HepG2 (cell line): ENCODE measurements around the gene CCDC3. TPM values are rescaled to one million over a fixed set of nuclear protein-coding genes. Genes with fewer than 3 reads are reported as not detected.

ENCODE experiments used
- ATAC-seq: fragments of 200-7000 bp; cut with Tn5 transposase; 3 replicates; pipeline ENCODE4 v1.9.1; 2020; ENCODE audit warnings: mild to moderate bottlenecking, moderate library complexity
- BruUV-seq: library from RNA; stranded (reverse); fragments of 400-500 nt; replicated peaks from 2 replicates; lab custom pipeline; 2021; lab: Mats Ljungman, UMichigan
- CTCF ChIA-PET: fragments of 300-600 bp; formaldehyde crosslinking; extraction: SDS; loops from one replicate; lab custom pipeline; 2021; ENCODE audit warnings: low total read pairs, inconsistent platforms, low intra/inter-chr PET ratio; lab: Yijun Ruan, JAX
- POLR2A ChIA-PET: fragments of 350-600 bp; sonication (Branson Sonifier 250); formaldehyde crosslinking; loops from one replicate; lab custom pipeline; 2020; ENCODE audit warnings: antibody characterized with exemption, inconsistent platforms; lab: Yijun Ruan, JAX
- DNase-seq: peaks from one replicate; pipeline ENCODE4 v3.0.0-alpha.2; 2015; ENCODE audit warnings: low spot score
- FAIRE-seq: peaks from 3 replicates; lab custom pipeline; 2011; peaks lifted over from hg19 to GRCh38; lab: Jason Lieb, UNC
- H2AFZ ChIP-seq: one replicate; pipeline ENCODE4 v1.6.1; 2011; ENCODE audit warnings: low read length, inconsistent platforms
- H3K27ac ChIP-seq: fragments of 300-600 bp; 3 replicates; pipeline ENCODE4 v1.8.0; 2011; ENCODE audit warnings: mixed run types, mild to moderate bottlenecking, mixed read lengths, low read length, inconsistent platforms; ENCODE audit not compliant: insufficient read depth; ENCODE audit errors: extremely low read length
- H3K27me3 ChIP-seq, 2 experiments: fragments of 200-600 bp in 1 of 2; 2 replicates in 1 of 2; 3 replicates in 1 of 2; pipeline versions ENCODE4 v1.6.0 to v1.8.0; 2011; ENCODE audit warnings: low read length in 2 of 2, mild to moderate bottlenecking in 2 of 2, moderate library complexity in 2 of 2, inconsistent platforms in 1 of 2; ENCODE audit not compliant: insufficient read depth in 2 of 2, control insufficient read depth in 1 of 2
- H3K36me3 ChIP-seq, 2 experiments: fragments of 200-600 bp in 1 of 2; replicated peaks in 1 of 2; 2 replicates in 1 of 2; 3 replicates in 1 of 2; pipeline versions ENCODE4 v1.5.1 to v1.8.0; 2011; ENCODE audit warnings: low read length in 2 of 2, inconsistent platforms in 1 of 2; ENCODE audit not compliant: insufficient read depth in 2 of 2, control insufficient read depth in 1 of 2
- H3K4me1 ChIP-seq: 2 replicates; pipeline ENCODE4 v1.5.1; 2012; ENCODE audit warnings: low read length, inconsistent platforms; ENCODE audit not compliant: insufficient read depth
- H3K4me2 ChIP-seq: 2 replicates; pipeline ENCODE4 v1.6.0; 2011; ENCODE audit warnings: low read depth, low read length, inconsistent platforms
- H3K4me3 ChIP-seq, 3 experiments: fragments of 200-600 bp in 1 of 3; sonication (generic), shearing (Covaris generic) in 1 of 3; replicated peaks in 1 of 3; 2 replicates each; pipeline ENCODE4 v1.5.1; 2011 to 2016; ENCODE audit warnings: low read length in 3 of 3, inconsistent platforms in 2 of 3, low read depth in 2 of 3, mild to moderate bottlenecking in 2 of 3, control low read depth in 1 of 3, mixed read lengths in 1 of 3; ENCODE audit not compliant: insufficient read depth in 1 of 3
- H3K79me2 ChIP-seq: one replicate; pipeline ENCODE4 v1.6.1; 2011; ENCODE audit warnings: low read length, inconsistent platforms; ENCODE audit not compliant: insufficient read depth
- H3K9ac ChIP-seq: 2 replicates; pipeline ENCODE4 v1.6.0; 2011; ENCODE audit warnings: mild to moderate bottlenecking, low read depth, low read length, inconsistent platforms; ENCODE audit not compliant: insufficient read depth
- H3K9me3 ChIP-seq: 2 replicates; pipeline ENCODE4 v1.5.1; 2012; ENCODE audit warnings: mild to moderate bottlenecking, low read length
- H4K20me1 ChIP-seq: 2 replicates; pipeline ENCODE4 v1.6.0; 2011; ENCODE audit warnings: inconsistent platforms, mild to moderate bottlenecking, low read length, moderate library complexity; ENCODE audit not compliant: insufficient read depth
- DNMT1 ChIP-seq: sonication (generic); formaldehyde crosslinking; IDR thresholded peaks from 2 replicates; pipeline ENCODE4 v1.5.1; 2020; ENCODE audit warnings: mild to moderate bottlenecking, missing genetic modification reagents
- E2F2 ChIP-seq: sonication (generic); formaldehyde crosslinking; IDR thresholded peaks from 2 replicates; pipeline ENCODE4 v1.4.0; 2020; ENCODE audit warnings: missing genetic modification reagents, borderline replicate concordance
- GATAD1 ChIP-seq: IDR thresholded peaks from 2 replicates; pipeline ENCODE4 v1.6.1; 2016; ENCODE audit warnings: missing genetic modification reagents, missing compliant biosample characterization
- MED8 ChIP-seq: sonication (generic); formaldehyde crosslinking; IDR thresholded peaks from 2 replicates; pipeline ENCODE4 v1.8.1; 2023; ENCODE audit warnings: mild to moderate bottlenecking, missing genetic modification reagents; ENCODE audit not compliant: insufficient replicate concordance
- MLX ChIP-seq: IDR thresholded peaks from 2 replicates; pipeline ENCODE4 v1.6.1; 2016
- PATZ1 ChIP-seq: sonication (generic); formaldehyde crosslinking; IDR thresholded peaks from 2 replicates; pipeline ENCODE4 v1.4.0; 2020; ENCODE audit warnings: missing genetic modification reagents
- SCMH1 ChIP-seq: sonication (generic); formaldehyde crosslinking; IDR thresholded peaks from 2 replicates; pipeline ENCODE4 v1.9.0; 2021; ENCODE audit warnings: missing genetic modification reagents, mild to moderate bottlenecking, borderline replicate concordance
- TCF7 ChIP-seq: sonication (generic); IDR thresholded peaks from 2 replicates; pipeline ENCODE4 v1.6.1; 2016; ENCODE audit warnings: antibody characterized with exemption, low read depth
- ZFP36 ChIP-seq: fragments of 150-350 bp; IDR thresholded peaks from 2 replicates; pipeline ENCODE4 v1.6.1; 2018; ENCODE audit warnings: borderline replicate concordance, low read length, low read depth; ENCODE audit not compliant: partially characterized antibody
- ZFP41 ChIP-seq: sonication (generic); formaldehyde crosslinking; IDR thresholded peaks from 2 replicates; pipeline ENCODE4 v1.4.0; 2020; ENCODE audit warnings: mild to moderate bottlenecking, missing genetic modification reagents, borderline replicate concordance
- ZNF274 ChIP-seq: sonication (generic); formaldehyde crosslinking; IDR thresholded peaks from 2 replicates; pipeline ENCODE4 v1.5.1; 2020; ENCODE audit warnings: mild to moderate bottlenecking, missing genetic modification reagents
- ZNF75D ChIP-seq: sonication (generic); formaldehyde crosslinking; IDR thresholded peaks from 2 replicates; pipeline ENCODE4 v1.8.1; 2023; ENCODE audit warnings: missing genetic modification reagents, mild to moderate bottlenecking, borderline replicate concordance
- WGBS: methylation state at CpG from one replicate; pipeline ENCODE4 v1.1.6; 2017; ENCODE audit warnings: low lambda C conversion rate; 5-methylcytosine and 5-hydroxymethylcytosine counted together
- in situ Hi-C: cut with HindIII; loops from 2 replicates; pipeline ENCODE4 v1.10.0; 2017; ENCODE audit warnings: low pct_unique_long_range_greater_than_20kb; ENCODE audit not compliant: extremely low pct_ligation_motif_present
- intact Hi-C: fragments of 100-400 bp; cut with micrococcal nuclease; formaldehyde crosslinking; loops from one replicate; pipeline ENCODE4 v1.10.0; 2022; ENCODE audit not compliant: unreplicated experiment
- polyA plus RNA-seq, 8 experiments: library from polyadenylated mRNA; depleted of rRNA in 3 of 8; stranded (reverse) in 7 of 8; unstranded in 1 of 8; fragments of >200 nt; fragmentation: Illumina TruSeq in 4 of 8; extraction: Trizol in 4 of 8; gene quantifications; 2 replicates each; pipeline versions ENCODE4 v1.2.1 to v1.2.3, GENCODE V29; 2011 to 2016; ENCODE audit warnings: low read depth in 4 of 8, missing spikeins in 1 of 8, mixed read lengths in 1 of 8; ENCODE audit not compliant: insufficient read depth in 1 of 8
- total RNA-seq, 5 experiments: library from RNA; depleted of rRNA; stranded (reverse); fragments of >200 nt; fragmentation: Illumina TruSeq; extraction: Trizol; gene quantifications; 2 replicates each; pipeline ENCODE4 v1.2.3, GENCODE V29; 2016; ENCODE audit warnings: low read depth in 1 of 5

Gene CCDC3
- total and polyA plus RNA-seq, 2 of the 13 experiments (the other 11 are each of a cell fraction or from before 2014, with no cell fraction given): not detected

GRCh38 chr10:12995425-12995861 is 6.1 kb downstream of the CCDC3 start:
- no peak overlapping the region for H3K9ac ChIP-seq
- FAIRE-seq (no peak), DNase-seq (no peak), ATAC-seq (no peak)
- H3K27me3 ChIP-seq: peaks cover 0 to 18% of the 10 kb centered on the region in 2 experiments; a peak in 2 of 5 replicates
- no peaks in the 10 kb centered on the region for H3K36me3 ChIP-seq
- H3K79me2 ChIP-seq: no peaks in the 10 kb centered on the region
- no peak for TF ChIP-seq DNMT1 (CRISPR knock-in tag)
- TF ChIP-seq ZNF274 (CRISPR knock-in tag): no peak
- no peak for TF ChIP-seq TCF7
- TF ChIP-seq PATZ1 (CRISPR knock-in tag): no peak
- TF ChIP-seq SCMH1: no peak
- no peak for TF ChIP-seq ZFP41
- no peak for TF ChIP-seq ZFP36
- intact Hi-C loops: no loop called here
- ChIA-PET CTCF (no interaction called here), POLR2A (no interaction called here)
- H3K9me3 ChIP-seq: no peaks in the 10 kb centered on the region
- WGBS: 12% methylated on average over 8 of the region's 8 CpGs
- no TSS peak for BruUV-seq
- no peak overlapping the region for H3K4me3 ChIP-seq
- no peak overlapping the region for H3K4me2 ChIP-seq
- no peak overlapping the region for H3K27ac ChIP-seq
- no peaks in the 10 kb centered on the region for H4K20me1 ChIP-seq
- in situ Hi-C loops: no loop called here
- no peak overlapping the region for H2AFZ ChIP-seq
- no peaks in the 10 kb centered on the region for H3K4me1 ChIP-seq

GRCh38 chr10:12993595-12993994 is 7.9 kb downstream of the CCDC3 start:
- 23% methylated on average over 8 of the region's 8 CpGs for WGBS
- H3K4me2 ChIP-seq: no peak overlapping the region
- no peaks in the 10 kb centered on the region for H3K36me3 ChIP-seq
- ChIA-PET POLR2A (no interaction called here), CTCF (no interaction called here)
- DNase-seq (no peak), ATAC-seq (no peak), FAIRE-seq (no peak)
- H3K9me3 ChIP-seq: no peaks in the 10 kb centered on the region
- BruUV-seq: no TSS peak
- H3K9ac ChIP-seq: no peak overlapping the region
- peaks cover 0 to 9% of the 10 kb centered on the region in 2 experiments; a peak in 1 of 5 replicates for H3K27me3 ChIP-seq
- no peaks in the 10 kb centered on the region for H4K20me1 ChIP-seq
- TF ChIP-seq MED8 (CRISPR knock-in tag) (no peak), MLX (CRISPR knock-in tag) (no peak), ZNF75D (CRISPR knock-in tag) (no peak), E2F2 (CRISPR knock-in tag) (no peak), GATAD1 (CRISPR knock-in tag) (no peak)
- in situ Hi-C loops (no loop called here), intact Hi-C loops (no loop called here)
- H2AFZ ChIP-seq: no peak overlapping the region
- no peak overlapping the region for H3K4me3 ChIP-seq
- H3K79me2 ChIP-seq: no peaks in the 10 kb centered on the region
- no peak overlapping the region for H3K27ac ChIP-seq
- no peaks in the 10 kb centered on the region for H3K4me1 ChIP-seq
